A549 (cell line): ENCODE results near the gene LSR. TPM values are rescaled to one million over a fixed set of nuclear protein-coding genes. Genes with fewer than 3 reads are reported as not detected.

Experiments used
- ATAC-seq, 2 experiments: fragments of 200-7000 bp in 1 of 2; fragments of >200 bp in 1 of 2; cut with Nextera tagmentation in 1 of 2; cut with Tn5 transposase in 1 of 2; 3 replicates each; pipeline versions ENCODE4 v1.8.0 to v1.9.1; 2018 to 2020; ENCODE audit warnings: mild to moderate bottlenecking in 1 of 2, moderate library complexity in 1 of 2
- CTCF ChIA-PET: fragments of 300-600 bp; sonication (Branson Sonifier 250); formaldehyde crosslinking; extraction: SDS; loops from one replicate; lab custom pipeline; 2021; ENCODE audit warnings: antibody characterized with exemption, inconsistent platforms; lab: Yijun Ruan, JAX
- POLR2A ChIA-PET: fragments of 350-600 bp; formaldehyde crosslinking; extraction: SDS; loops from one replicate; lab custom pipeline; 2021; ENCODE audit warnings: antibody characterized with exemption, inconsistent platforms; lab: Yijun Ruan, JAX
- DNase-seq, 2 experiments: peaks; one replicate each; pipeline versions ENCODE4 v3.0.0 to v3.0.0-alpha.2; 2011 to 2016; ENCODE audit warnings: low read depth in 1 of 2, low spot score in 1 of 2
- FAIRE-seq: peaks from 2 replicates; lab custom pipeline; 2011; peaks lifted over from hg19 to GRCh38; lab: Jason Lieb, UNC
- H3K27ac ChIP-seq, 2 experiments: fragments of >200 bp; sonication (Bioruptor Twin); formaldehyde crosslinking; 3 replicates each; pipeline ENCODE4 v1.5.1; 2016 to 2017
- H3K4me1 ChIP-seq: fragments of >200 bp; sonication (Bioruptor Twin); formaldehyde crosslinking; 3 replicates; pipeline ENCODE4 v1.6.1; 2016
- H3K4me2 ChIP-seq: fragments of >200 bp; sonication (Bioruptor Twin); formaldehyde crosslinking; 3 replicates; pipeline ENCODE4 v1.6.1; 2016
- H3K4me3 ChIP-seq: fragments of >200 bp; sonication (Bioruptor Twin); formaldehyde crosslinking; 3 replicates; pipeline ENCODE4 v1.5.1; 2016
- H3K9me3 ChIP-seq: fragments of >200 bp; sonication (Bioruptor Twin); formaldehyde crosslinking; 3 replicates; pipeline ENCODE4 v1.6.1; 2016
- BHLHE40 ChIP-seq: IDR thresholded peaks from 2 replicates; pipeline ENCODE4 v1.6.1; 2012; ENCODE audit warnings: low read depth, low read length, inconsistent platforms
- CBX8 ChIP-seq: fragments of 200-600 bp; sonication (generic); IDR thresholded peaks from 2 replicates; pipeline ENCODE4 v1.6.1; 2016
- CEBPB ChIP-seq, 2 experiments: fragments of >200 bp in 1 of 2; sonication (Bioruptor Twin) in 1 of 2; formaldehyde crosslinking in 1 of 2; IDR thresholded peaks; 2 replicates each; pipeline ENCODE4 v1.6.1; 2012 to 2016
- CHD2 ChIP-seq: fragments of 150-350 bp; IDR thresholded peaks from 2 replicates; pipeline ENCODE4 v1.6.1; 2014; ENCODE audit warnings: low read length; ENCODE audit not compliant: partially characterized antibody
- EHMT2 ChIP-seq: fragments of 200-600 bp; sonication (generic); IDR thresholded peaks from 2 replicates; pipeline ENCODE4 v1.6.1; 2016; ENCODE audit warnings: antibody characterized with exemption, low read depth, mild to moderate bottlenecking, moderate library complexity
- FOSB ChIP-seq: fragments of 250-450 bp; sonication (Bioruptor Pico); IDR thresholded peaks from 2 replicates; pipeline ENCODE4 v1.5.0; 2020; ENCODE audit warnings: mild to moderate bottlenecking, moderate library complexity
- FOXS1 ChIP-seq: fragments of 250-450 bp; sonication (Bioruptor Pico); IDR thresholded peaks from 2 replicates; pipeline ENCODE4 v1.5.0; 2020; ENCODE audit warnings: mild to moderate bottlenecking, moderate library complexity
- GATA3 ChIP-seq: IDR thresholded peaks from 2 replicates; pipeline ENCODE4 v1.6.1; 2012; ENCODE audit warnings: borderline replicate concordance
- HDAC2 ChIP-seq: fragments of 200-600 bp; sonication (generic); IDR thresholded peaks from 2 replicates; pipeline ENCODE4 v1.6.1; 2016
- HOXB5 ChIP-seq: fragments of 250-450 bp; sonication (Bioruptor Pico); IDR thresholded peaks from 2 replicates; pipeline ENCODE4 v1.5.0; 2020; ENCODE audit warnings: mild to moderate bottlenecking, moderate library complexity
- KDM1A ChIP-seq: fragments of 200-600 bp; sonication (generic); IDR thresholded peaks from 2 replicates; pipeline ENCODE4 v1.6.1; 2016; ENCODE audit warnings: low read depth, mild to moderate bottlenecking
- RAD21 ChIP-seq, 2 experiments: fragments of >200 bp in 1 of 2; sonication (Bioruptor Twin) in 1 of 2; formaldehyde crosslinking in 1 of 2; IDR thresholded peaks in 1 of 2; conservative IDR thresholded peaks in 1 of 2; 2 replicates in 1 of 2; 3 replicates in 1 of 2; pipeline ENCODE4 v1.6.1; 2012 to 2018; ENCODE audit warnings: inconsistent platforms in 1 of 2
- RARB ChIP-seq: fragments of 250-450 bp; sonication (Bioruptor Pico); IDR thresholded peaks from 2 replicates; pipeline ENCODE4 v1.8.0; 2021; ENCODE audit warnings: mild to moderate bottlenecking, moderate library complexity
- RFX5 ChIP-seq: fragments of 450-650 bp; IDR thresholded peaks from 2 replicates; pipeline ENCODE4 v1.7.1; 2014; ENCODE audit warnings: antibody characterized with exemption, mild to moderate bottlenecking, moderate library complexity
- RNF2 ChIP-seq: fragments of 200-600 bp; sonication (generic); IDR thresholded peaks from 2 replicates; pipeline ENCODE4 v1.6.1; 2016; ENCODE audit warnings: low read depth, mild to moderate bottlenecking, antibody characterized with exemption, moderate library complexity, borderline replicate concordance
- ZC3H11A ChIP-seq: fragments of 450-650 bp; IDR thresholded peaks from 2 replicates; pipeline ENCODE4 v1.6.1; 2014; ENCODE audit warnings: antibody characterized with exemption, mild to moderate bottlenecking
- ZNF302 ChIP-seq: fragments of 250-450 bp; sonication (Bioruptor Pico); IDR thresholded peaks from 2 replicates; pipeline ENCODE4 v1.9.0; 2021; ENCODE audit warnings: inconsistent platforms, mild to moderate bottlenecking, moderate library complexity
- ZSCAN20 ChIP-seq: fragments of 250-450 bp; sonication (Bioruptor Pico); IDR thresholded peaks from 2 replicates; pipeline ENCODE4 v1.8.0; 2022; ENCODE audit warnings: mild to moderate bottlenecking, moderate library complexity
- WGBS: methylation state at CpG from one replicate; pipeline ENCODE4 v1.1.6; 2017; ENCODE audit errors: missing lambda C conversion rate; 5-methylcytosine and 5-hydroxymethylcytosine counted together
- polyA plus RNA-seq, 4 experiments: library from polyadenylated mRNA; depleted of rRNA in 3 of 4; stranded (reverse); fragments of >200 nt; fragmentation: RNase III in 1 of 4; extraction: RNeasy Plus Mini Kit Qiagen cat#74134 plus additional on column Dnase treatment in 1 of 4; gene quantifications; 2 replicates in 3 of 4; 3 replicates in 1 of 4; pipeline ENCODE4 v1.2.3, GENCODE V29; 2011 to 2017
- TF ChIP-seq, protein P1 (sequence below): fragments of 200-600 bp; sonication (generic); IDR thresholded peaks from 2 replicates; pipeline ENCODE4 v1.6.1; 2016; ENCODE audit warnings: antibody characterized with exemption, mild to moderate bottlenecking, moderate library complexity
- TF ChIP-seq, protein P2 (sequence below): fragments of >200 bp; sonication (Bioruptor Twin); formaldehyde crosslinking; IDR thresholded peaks from 3 replicates; pipeline ENCODE4 v1.5.1; 2016
- TF ChIP-seq, protein P3 (sequence below): fragments of 150-350 bp; IDR thresholded peaks from 2 replicates; pipeline ENCODE4 v1.6.1; 2014; ENCODE audit warnings: low read depth, mild to moderate bottlenecking, low read length
- TF ChIP-seq, protein P4 (sequence below): fragments of 450-650 bp; IDR thresholded peaks from 2 replicates; pipeline ENCODE4 v1.6.1; 2014; ENCODE audit warnings: antibody characterized with exemption

Gene LSR
- polyA plus RNA-seq, 2 of the 4 experiments (the other 2 are of a cell fraction): 2.1 to 3.6 TPM

DNA sequence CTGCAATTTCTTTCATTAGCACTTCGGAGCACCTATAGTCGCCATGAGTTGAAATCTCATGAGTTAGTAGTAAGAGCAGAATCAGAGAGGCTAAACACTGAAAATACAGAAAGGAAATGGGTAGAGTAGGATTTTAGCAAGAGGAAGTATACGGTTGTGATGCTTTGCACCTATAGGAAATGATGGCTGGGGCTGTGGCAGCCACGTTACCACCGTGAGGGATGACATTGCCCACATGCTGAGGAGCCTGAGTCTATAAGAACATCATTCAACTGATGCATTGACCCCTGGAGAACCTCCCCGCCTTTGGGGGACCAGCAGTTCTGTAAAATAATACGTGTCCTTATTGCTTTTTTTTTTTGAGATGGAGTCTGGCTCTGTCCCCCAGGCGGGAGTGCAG is 40.7 kb upstream of the LSR start:
- no peak for ATAC-seq
- H3K27ac ChIP-seq: no peak overlapping the region
- TF ChIP-seq, protein P1, sequence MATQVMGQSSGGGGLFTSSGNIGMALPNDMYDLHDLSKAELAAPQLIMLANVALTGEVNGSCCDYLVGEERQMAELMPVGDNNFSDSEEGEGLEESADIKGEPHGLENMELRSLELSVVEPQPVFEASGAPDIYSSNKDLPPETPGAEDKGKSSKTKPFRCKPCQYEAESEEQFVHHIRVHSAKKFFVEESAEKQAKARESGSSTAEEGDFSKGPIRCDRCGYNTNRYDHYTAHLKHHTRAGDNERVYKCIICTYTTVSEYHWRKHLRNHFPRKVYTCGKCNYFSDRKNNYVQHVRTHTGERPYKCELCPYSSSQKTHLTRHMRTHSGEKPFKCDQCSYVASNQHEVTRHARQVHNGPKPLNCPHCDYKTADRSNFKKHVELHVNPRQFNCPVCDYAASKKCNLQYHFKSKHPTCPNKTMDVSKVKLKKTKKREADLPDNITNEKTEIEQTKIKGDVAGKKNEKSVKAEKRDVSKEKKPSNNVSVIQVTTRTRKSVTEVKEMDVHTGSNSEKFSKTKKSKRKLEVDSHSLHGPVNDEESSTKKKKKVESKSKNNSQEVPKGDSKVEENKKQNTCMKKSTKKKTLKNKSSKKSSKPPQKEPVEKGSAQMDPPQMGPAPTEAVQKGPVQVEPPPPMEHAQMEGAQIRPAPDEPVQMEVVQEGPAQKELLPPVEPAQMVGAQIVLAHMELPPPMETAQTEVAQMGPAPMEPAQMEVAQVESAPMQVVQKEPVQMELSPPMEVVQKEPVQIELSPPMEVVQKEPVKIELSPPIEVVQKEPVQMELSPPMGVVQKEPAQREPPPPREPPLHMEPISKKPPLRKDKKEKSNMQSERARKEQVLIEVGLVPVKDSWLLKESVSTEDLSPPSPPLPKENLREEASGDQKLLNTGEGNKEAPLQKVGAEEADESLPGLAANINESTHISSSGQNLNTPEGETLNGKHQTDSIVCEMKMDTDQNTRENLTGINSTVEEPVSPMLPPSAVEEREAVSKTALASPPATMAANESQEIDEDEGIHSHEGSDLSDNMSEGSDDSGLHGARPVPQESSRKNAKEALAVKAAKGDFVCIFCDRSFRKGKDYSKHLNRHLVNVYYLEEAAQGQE: no peak
- TF ChIP-seq RAD21 (conservative IDR thresholded peaks at IDR 0.05 in 1 of 2, IDR thresholded peaks at IDR 0.05 in 1 of 2) (no peak), CBX8 (no peak), ZSCAN20 (no peak), RNF2 (no peak), GATA3 (no peak), HOXB5 (CRISPR knock-in tag) (no peak), ZC3H11A (no peak), RFX5 (no peak), HDAC2 (no peak), CEBPB (IDR thresholded peaks at IDR 0.05) (no peak), FOSB (CRISPR knock-in tag) (no peak)
- TF ChIP-seq, protein P2, sequence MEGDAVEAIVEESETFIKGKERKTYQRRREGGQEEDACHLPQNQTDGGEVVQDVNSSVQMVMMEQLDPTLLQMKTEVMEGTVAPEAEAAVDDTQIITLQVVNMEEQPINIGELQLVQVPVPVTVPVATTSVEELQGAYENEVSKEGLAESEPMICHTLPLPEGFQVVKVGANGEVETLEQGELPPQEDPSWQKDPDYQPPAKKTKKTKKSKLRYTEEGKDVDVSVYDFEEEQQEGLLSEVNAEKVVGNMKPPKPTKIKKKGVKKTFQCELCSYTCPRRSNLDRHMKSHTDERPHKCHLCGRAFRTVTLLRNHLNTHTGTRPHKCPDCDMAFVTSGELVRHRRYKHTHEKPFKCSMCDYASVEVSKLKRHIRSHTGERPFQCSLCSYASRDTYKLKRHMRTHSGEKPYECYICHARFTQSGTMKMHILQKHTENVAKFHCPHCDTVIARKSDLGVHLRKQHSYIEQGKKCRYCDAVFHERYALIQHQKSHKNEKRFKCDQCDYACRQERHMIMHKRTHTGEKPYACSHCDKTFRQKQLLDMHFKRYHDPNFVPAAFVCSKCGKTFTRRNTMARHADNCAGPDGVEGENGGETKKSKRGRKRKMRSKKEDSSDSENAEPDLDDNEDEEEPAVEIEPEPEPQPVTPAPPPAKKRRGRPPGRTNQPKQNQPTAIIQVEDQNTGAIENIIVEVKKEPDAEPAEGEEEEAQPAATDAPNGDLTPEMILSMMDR: no peak
- TF ChIP-seq, protein P3, sequence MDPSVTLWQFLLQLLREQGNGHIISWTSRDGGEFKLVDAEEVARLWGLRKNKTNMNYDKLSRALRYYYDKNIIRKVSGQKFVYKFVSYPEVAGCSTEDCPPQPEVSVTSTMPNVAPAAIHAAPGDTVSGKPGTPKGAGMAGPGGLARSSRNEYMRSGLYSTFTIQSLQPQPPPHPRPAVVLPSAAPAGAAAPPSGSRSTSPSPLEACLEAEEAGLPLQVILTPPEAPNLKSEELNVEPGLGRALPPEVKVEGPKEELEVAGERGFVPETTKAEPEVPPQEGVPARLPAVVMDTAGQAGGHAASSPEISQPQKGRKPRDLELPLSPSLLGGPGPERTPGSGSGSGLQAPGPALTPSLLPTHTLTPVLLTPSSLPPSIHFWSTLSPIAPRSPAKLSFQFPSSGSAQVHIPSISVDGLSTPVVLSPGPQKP: no peak
- TF ChIP-seq, protein P4, sequence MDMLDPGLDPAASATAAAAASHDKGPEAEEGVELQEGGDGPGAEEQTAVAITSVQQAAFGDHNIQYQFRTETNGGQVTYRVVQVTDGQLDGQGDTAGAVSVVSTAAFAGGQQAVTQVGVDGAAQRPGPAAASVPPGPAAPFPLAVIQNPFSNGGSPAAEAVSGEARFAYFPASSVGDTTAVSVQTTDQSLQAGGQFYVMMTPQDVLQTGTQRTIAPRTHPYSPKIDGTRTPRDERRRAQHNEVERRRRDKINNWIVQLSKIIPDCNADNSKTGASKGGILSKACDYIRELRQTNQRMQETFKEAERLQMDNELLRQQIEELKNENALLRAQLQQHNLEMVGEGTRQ: no peak
- no peaks in the 10 kb centered on the region; the same call in 2 of the 3 replicates for H3K9me3 ChIP-seq
- no peak for DNase-seq
- CTCF ChIA-PET: interaction anchor here (0.8 kb wide), 1 partner anchor 9 kb away, joined by 4 read pairs; no protein-coding TSS in a partner anchor
- no peak overlapping the region for H3K4me2 ChIP-seq
- H3K4me1 ChIP-seq: no peaks in the 10 kb centered on the region; the same call in 2 of the 3 replicates
- POLR2A ChIA-PET: no interaction called here
- no peak for FAIRE-seq
- no peak overlapping the region for H3K4me3 ChIP-seq
- WGBS: 60% methylated on average over 8 of the region's 8 CpGs

DNA sequence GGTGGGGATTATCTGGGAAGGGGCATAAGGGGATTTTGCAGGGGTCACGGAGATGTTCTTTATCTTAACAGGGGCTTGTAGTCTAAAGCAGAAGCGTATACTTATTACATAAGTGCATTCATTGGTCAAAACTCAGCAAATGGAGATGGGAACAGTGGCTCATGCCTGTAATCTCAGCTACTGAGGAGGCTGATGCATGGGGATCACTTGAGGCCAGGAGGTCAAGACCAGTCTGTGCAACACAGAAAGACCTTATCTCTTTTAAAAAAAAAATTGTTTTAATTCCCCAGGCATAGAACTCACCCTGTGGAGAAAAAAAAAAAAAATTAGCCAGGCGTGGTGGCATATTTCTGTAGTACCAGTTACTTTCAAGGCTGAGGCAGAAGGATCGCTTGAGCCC is 39.2 kb upstream of the LSR start:
- Histone ChIP-seq H3K4me3 (no peak overlapping the region), H3K4me1 (peaks cover 13% of the 10 kb centered on the region), H3K4me2 (no peak overlapping the region), H3K9me3 (no peaks in the 10 kb centered on the region; the same call in 2 of the 3 replicates), H3K27ac (no peak overlapping the region)
- POLR2A ChIA-PET: no interaction called here
- CTCF ChIA-PET: no interaction called here
- FAIRE-seq (no peak), ATAC-seq (no peak), DNase-seq (no peak)
- WGBS: 49% methylated on average over 4 of the region's 4 CpGs
- TF ChIP-seq, protein P1: no peak
- TF ChIP-seq CEBPB (IDR thresholded peaks at IDR 0.05) (no peak), CHD2 (no peak), RNF2 (no peak), GATA3 (no peak), KDM1A (no peak), RARB (CRISPR knock-in tag) (no peak), BHLHE40 (no peak), ZNF302 (CRISPR knock-in tag) (no peak), FOXS1 (no peak), EHMT2 (no peak)
- TF ChIP-seq, protein P4: no peak
